SU-DHL-6 (cell line): ENCODE measurements around the gene TRAF2.

ENCODE experiments used
- H2AFZ ChIP-seq: fragments of 200-600 bp; sonication (generic); 2 replicates; pipeline ENCODE4 v1.6.1; 2014; ENCODE audit warnings: low read depth, mild to moderate bottlenecking, moderate library complexity, mixed read lengths, antibody characterized with exemption, low read length; ENCODE audit not compliant: severe bottlenecking
- H3F3A ChIP-seq: fragments of 200-600 bp; shearing (Covaris generic); 2 replicates; pipeline ENCODE4 v1.6.0; 2016; ENCODE audit warnings: antibody characterized with exemption, mild to moderate bottlenecking; ENCODE audit not compliant: insufficient read depth
- H3K27ac ChIP-seq: fragments of 200-600 bp; sonication (generic); 2 replicates; pipeline ENCODE4 v1.5.1; 2016; ENCODE audit warnings: low read depth, mild to moderate bottlenecking, low read length, moderate library complexity, mixed read lengths
- H3K27me3 ChIP-seq: fragments of 200-600 bp; sonication (generic), shearing (Covaris generic); 2 replicates; pipeline ENCODE4 v1.6.0; 2014; ENCODE audit warnings: mild to moderate bottlenecking, low read length
- H3K36me3 ChIP-seq: fragments of 200-600 bp; sonication (generic); 2 replicates; pipeline ENCODE4 v1.6.1; 2014; ENCODE audit warnings: mild to moderate bottlenecking, low read length, mixed read lengths
- H3K4me2 ChIP-seq: fragments of 300-600, 200-600 bp; shearing (Covaris generic), sonication (generic); 2 replicates; pipeline ENCODE4 v1.6.0; 2014; ENCODE audit warnings: low read length, low read depth, mild to moderate bottlenecking; ENCODE audit not compliant: poor library complexity, severe bottlenecking
- H3K4me3 ChIP-seq: fragments of 200-600 bp; sonication (generic); 2 replicates; pipeline ENCODE4 v1.5.1; 2014; ENCODE audit warnings: antibody characterized with exemption, low read length, mild to moderate bottlenecking, mixed read lengths; ENCODE audit not compliant: insufficient read depth, poor library complexity, severe bottlenecking
- H3K79me2 ChIP-seq: fragments of 200-600 bp; sonication (generic); 2 replicates; pipeline ENCODE4 v1.6.1; 2014; ENCODE audit warnings: mild to moderate bottlenecking, low read length, moderate library complexity; ENCODE audit not compliant: insufficient read depth
- H3K9ac ChIP-seq: fragments of 200-600 bp; sonication (generic); 2 replicates; pipeline ENCODE4 v1.7.0; 2014; ENCODE audit warnings: mild to moderate bottlenecking, low read length
- H3K9me2 ChIP-seq: fragments of 200-600 bp; sonication (generic); replicated peaks from 2 replicates; pipeline ENCODE4 v1.6.1; 2014; ENCODE audit warnings: low read length; ENCODE audit not compliant: insufficient read depth
- H3K9me3 ChIP-seq: fragments of 200-600 bp; sonication (generic); 2 replicates; pipeline ENCODE4 v1.6.1; 2014; ENCODE audit warnings: low read length, mixed read lengths; ENCODE audit not compliant: insufficient read depth
- H4K20me1 ChIP-seq: fragments of 200-600 bp; sonication (generic); 2 replicates; pipeline ENCODE4 v1.6.1; 2014; ENCODE audit warnings: low read depth, mild to moderate bottlenecking, antibody characterized with exemption, low read length, moderate library complexity, mixed read lengths
- CTCF ChIP-seq: fragments of 200-600 bp; sonication (generic); IDR thresholded peaks from one replicate; pipeline ENCODE4 v1.5.1; 2017; ENCODE audit warnings: antibody characterized with exemption, mild to moderate bottlenecking, low read length, moderate library complexity; ENCODE audit not compliant: insufficient read depth, poor library complexity, severe bottlenecking
- EZH2phosphoT487 ChIP-seq: fragments of 200-600 bp; sonication (generic), shearing (Covaris generic); conservative IDR thresholded peaks from 2 replicates; pipeline ENCODE4 v1.6.1; 2018; ENCODE audit warnings: mild to moderate bottlenecking, antibody characterized with exemption, low read length, moderate library complexity, mixed read lengths

Gene TRAF2

DNA sequence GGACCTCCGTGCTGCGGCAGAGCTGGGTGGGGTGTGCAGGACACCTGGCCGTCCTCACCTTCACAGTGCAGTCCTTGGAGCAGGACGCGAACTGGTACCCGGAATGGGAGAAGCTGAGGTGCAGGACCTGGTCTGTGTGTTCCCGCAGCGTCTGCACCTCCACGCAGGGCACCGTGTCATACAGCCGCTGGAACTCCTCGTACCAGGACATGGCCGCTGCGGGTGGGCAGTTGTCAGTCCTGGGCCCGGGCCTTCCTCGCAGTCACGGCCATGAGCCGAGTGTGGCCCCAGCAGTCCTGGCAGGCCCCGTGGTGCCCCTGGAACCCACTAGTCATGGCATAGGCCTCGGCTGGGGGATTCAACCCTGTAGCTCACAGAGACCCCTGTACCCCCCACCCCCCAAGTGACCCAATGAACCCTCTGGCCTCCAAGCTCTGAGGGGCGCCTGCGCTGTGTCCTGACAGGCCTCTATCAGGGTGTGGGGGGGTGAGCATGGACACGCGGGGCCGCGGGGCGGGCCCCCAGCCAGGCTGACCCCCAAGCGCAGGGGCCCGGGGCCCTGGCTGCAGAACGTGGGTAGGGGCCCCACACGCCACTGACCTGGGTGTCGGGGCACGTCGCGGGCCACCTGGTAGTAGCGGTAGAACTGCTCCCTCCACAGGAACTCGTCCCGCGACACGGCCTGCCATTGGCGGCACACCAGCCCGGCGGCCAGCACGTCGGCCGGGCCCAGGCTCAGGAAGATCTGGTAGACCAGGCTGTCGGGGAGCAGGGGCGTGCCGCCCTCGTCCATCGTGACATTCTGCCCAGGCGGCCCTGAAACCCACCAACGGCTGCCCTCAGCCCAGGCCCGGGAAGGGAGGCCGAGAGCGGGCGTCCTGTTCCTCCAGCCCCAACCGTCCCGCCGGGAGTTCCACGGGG, 57.2 kb downstream of the TRAF2 start:
- peaks cover 8% of the 10 kb centered on the region for H3K79me2 ChIP-seq
- no peaks in the 10 kb centered on the region for H3K36me3 ChIP-seq
- no peaks in the 10 kb centered on the region for H3K9me3 ChIP-seq
- no peak for TF ChIP-seq EZH2phosphoT487
- TF ChIP-seq CTCF = no peak
- peak overlapping the region; percentile 69 for H3K27ac ChIP-seq
- H3K9ac ChIP-seq = peak overlapping the region; percentile 94
- no peaks in the 10 kb centered on the region for H3F3A ChIP-seq
- peak overlapping the region; percentile 88 for H3K4me3 ChIP-seq
- H4K20me1 ChIP-seq = no peaks in the 10 kb centered on the region
- no peaks in the 10 kb centered on the region for H3K9me2 ChIP-seq
- peak overlapping the region; percentile 57 for H3K4me2 ChIP-seq
- no peaks in the 10 kb centered on the region for H3K27me3 ChIP-seq
- H2AFZ ChIP-seq = no peak overlapping the region

- Histone ChIP-seq H2AFZ (no peak overlapping the region), H3K36me3 (no peaks in the 10 kb centered on the region), H3K4me3 (peak overlapping the region; percentile 88), H3K27ac (peak overlapping the region; percentile 69), H3K4me2 (peak overlapping the region; percentile 57), H3K27me3 (no peaks in the 10 kb centered on the region), H3K9me3 (no peaks in the 10 kb centered on the region), H4K20me1 (no peaks in the 10 kb centered on the region), H3K9me2 (no peaks in the 10 kb centered on the region), H3K79me2 (peaks cover 8% of the 10 kb centered on the region), H3F3A (no peaks in the 10 kb centered on the region), H3K9ac (peak overlapping the region; percentile 94)
- TF ChIP-seq EZH2phosphoT487 (no peak), CTCF (no peak)
Observed at GRCh38 chr9:136944212-136944518, 57.8 kb downstream of the TRAF2 start.

DNA sequence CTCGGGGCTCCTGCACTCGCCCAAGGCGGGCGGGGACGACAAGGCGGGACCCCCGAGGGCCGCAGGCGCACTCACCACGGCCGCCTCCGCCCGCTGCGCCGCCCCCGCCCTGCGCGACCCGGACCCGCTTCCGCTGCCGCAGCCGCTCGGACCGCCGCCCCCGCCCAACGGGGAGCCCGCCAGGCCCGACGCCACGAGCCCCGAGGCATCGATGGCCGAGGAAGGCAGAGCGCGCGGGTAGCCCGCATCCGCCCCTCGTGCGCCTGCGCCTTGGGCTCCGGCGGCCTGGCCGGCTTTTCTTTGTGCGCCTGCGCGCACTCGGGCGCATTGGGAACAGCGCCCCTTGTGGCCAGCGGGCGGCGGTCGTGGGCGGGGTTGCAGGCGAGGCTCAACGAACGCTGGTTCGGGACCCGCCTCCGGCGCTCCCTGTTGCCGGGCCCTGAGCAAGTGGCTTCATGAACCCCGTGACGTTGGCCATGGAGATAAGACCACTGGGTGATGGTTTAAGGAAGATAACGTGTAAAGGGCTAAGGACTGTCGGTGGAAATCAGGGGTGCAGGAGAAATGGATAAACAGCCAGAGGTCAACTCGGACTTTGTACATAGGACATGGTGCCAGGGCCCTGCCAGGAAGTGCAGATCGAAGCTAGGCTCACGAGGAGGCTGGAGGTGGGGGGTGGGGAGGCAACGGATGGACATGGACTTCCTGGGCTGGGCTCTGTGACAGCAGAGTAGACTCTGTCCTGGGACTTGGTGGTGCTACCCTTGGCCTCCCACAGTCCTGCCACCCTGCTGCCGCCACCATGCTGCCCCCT, 58.4 kb downstream of the TRAF2 start, which contains the start of the genes C8G and FBXW5:
Gene C8G, plus strand, starts transcription at position 725 of the 814 bp plus-strand sequence. Its CDS starts 78 bp downstream, at position 803.
Gene FBXW5, minus strand, starts transcription at position 220 of the 814 bp plus-strand sequence. CDS start 655 bp downstream, outside the sequence.
- no peaks in the 10 kb centered on the region for H3K9me2 ChIP-seq
- H4K20me1 ChIP-seq = no peaks in the 10 kb centered on the region
- H3K9me3 ChIP-seq = no peaks in the 10 kb centered on the region
- H3K79me2 ChIP-seq = peaks cover 8% of the 10 kb centered on the region
- H3K27ac ChIP-seq = peak within 1 kb of the TSS; percentile 69
- no peaks in the 10 kb centered on the region for H3F3A ChIP-seq
- H3K27me3 ChIP-seq = no peaks in the 10 kb centered on the region
- peak within 1 kb of the TSS; percentile 94 for H3K9ac ChIP-seq
- no peak within 1 kb of the TSS for H2AFZ ChIP-seq
- H3K36me3 ChIP-seq = no peaks in the 10 kb centered on the region
- TF ChIP-seq EZH2phosphoT487 = no peak
- TF ChIP-seq CTCF = peak; percentile 90
- peak within 1 kb of the TSS; percentile 57 for H3K4me2 ChIP-seq
- H3K4me3 ChIP-seq = peak within 1 kb of the TSS; percentile 88
